ENCODE results near the gene EIF4G3.
"Not testable (repeated sequence)": the region's sequence is repeated elsewhere in the genome, so short reads cannot be mapped to it uniquely, and the experiment has no call there.

Gene EIF4G3

GRCh38 chr1:20868263-20868662, 308.4 kb downstream of the EIF4G3 start:
- DNase-seq = peak; percentile 10

DNA sequence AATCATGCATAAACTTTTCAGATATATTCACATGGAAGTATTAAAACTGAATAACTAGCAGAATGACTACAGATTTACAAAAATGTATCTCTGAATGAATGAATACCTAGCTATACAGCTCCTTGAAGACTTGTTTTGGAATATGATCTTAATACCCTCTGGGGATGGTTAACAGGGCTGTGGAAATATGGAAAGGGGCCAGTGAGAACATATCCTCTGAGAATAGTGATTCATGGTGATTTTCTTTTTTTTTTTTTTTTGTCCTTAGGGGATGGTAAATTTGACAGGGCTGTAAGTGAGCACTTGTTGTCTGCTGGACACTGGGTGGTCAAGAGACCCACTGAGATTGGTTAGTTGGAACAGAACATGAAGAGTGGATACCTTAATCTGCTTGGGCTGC, 308.9 kb downstream of the EIF4G3 start:
- peak; percentile 67 for DNase-seq

DNA sequence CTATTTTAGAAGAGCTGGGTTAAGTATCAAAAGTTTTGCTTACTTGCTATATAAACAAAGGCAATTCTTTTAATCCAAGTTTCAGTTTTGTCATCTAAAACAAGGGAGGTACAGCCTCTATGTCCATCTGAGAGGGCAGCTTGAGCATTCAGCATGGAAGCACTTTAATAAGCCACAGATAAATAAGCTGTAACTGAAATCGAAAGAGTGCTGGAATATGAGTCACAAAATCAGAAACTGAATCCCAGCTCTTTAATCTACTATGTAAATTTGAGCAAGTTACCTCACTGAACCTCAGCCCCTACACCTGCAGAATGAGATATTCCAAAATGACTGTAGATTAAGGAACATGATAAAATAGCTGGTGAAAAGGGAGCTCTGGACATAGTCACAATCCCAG, 309.6 kb downstream of the EIF4G3 start:
- no peak for DNase-seq

GRCh38 chr1:20865001-20865400, 311.7 kb downstream of the EIF4G3 start:
- no peak for DNase-seq

DNA sequence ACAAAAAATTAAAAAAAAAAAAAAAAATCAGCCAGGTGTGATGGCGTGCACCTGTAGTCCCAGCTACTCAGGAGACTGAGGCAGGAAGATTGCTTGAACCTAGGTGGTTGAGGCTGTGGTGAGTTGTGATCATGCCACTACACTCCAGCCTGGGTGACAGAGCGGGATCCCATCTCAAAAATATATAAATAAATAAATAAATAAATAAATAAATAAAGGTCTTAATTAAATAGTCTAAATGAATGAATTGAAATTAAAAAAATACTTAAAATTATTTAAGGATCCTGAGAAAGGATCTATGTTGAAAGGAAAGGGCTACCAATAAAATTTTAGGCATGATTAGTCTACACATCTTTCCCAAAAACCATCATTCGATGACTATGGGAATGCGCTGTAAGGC, 322.2 kb downstream of the EIF4G3 start:
- no peak for DNase-seq

GRCh38 chr1:20851791-20852190, 324.9 kb downstream of the EIF4G3 start:
- not testable (repeated sequence) for DNase-seq

DNA sequence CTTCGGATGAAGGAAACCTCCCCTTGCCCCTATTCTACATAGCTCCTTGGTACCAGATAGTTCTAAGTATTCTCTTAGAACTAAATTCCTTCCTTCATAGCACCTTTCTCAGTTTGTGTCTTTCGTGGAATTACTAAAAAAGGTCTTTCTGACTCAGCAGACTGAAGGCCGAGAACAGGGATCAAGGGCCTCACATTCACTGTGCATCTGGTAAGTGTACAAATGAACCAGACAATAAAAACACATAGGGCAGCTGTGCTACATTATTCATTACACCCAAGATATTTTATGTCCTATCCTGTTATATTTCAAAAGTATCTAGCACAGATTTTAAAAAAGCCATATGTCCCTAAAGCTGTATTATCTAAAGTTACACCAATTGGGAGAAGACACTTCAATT, 326.7 kb downstream of the EIF4G3 start:
- DNase-seq = no peak

- no peak for DNase-seq
Measured at GRCh38 chr1:20849100-20849499, 327.6 kb downstream of the EIF4G3 start.

DNA sequence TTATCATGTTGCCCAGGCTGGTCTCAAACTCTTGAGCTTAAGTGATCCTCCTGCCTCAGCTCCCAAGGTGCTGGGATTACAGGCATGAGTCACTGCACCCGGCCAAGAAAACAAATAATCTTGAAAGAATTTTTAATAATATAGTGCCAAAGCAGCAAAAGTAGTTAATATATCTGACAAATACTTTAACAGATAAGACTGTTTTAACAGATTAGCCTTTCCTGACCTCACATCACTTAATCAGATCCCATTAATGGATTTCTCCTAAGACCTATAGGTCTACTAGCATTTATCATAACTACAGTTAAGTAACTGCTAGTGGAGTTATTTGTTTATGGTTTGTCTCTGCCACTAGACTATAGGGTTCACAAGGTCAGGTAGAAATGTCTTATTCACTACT, 328.5 kb downstream of the EIF4G3 start:
- DNase-seq = peak; percentile 17

- peak; percentile 17 for DNase-seq
Measured at GRCh38 chr1:20847611-20848080, 329.1 kb downstream of the EIF4G3 start.

DNA sequence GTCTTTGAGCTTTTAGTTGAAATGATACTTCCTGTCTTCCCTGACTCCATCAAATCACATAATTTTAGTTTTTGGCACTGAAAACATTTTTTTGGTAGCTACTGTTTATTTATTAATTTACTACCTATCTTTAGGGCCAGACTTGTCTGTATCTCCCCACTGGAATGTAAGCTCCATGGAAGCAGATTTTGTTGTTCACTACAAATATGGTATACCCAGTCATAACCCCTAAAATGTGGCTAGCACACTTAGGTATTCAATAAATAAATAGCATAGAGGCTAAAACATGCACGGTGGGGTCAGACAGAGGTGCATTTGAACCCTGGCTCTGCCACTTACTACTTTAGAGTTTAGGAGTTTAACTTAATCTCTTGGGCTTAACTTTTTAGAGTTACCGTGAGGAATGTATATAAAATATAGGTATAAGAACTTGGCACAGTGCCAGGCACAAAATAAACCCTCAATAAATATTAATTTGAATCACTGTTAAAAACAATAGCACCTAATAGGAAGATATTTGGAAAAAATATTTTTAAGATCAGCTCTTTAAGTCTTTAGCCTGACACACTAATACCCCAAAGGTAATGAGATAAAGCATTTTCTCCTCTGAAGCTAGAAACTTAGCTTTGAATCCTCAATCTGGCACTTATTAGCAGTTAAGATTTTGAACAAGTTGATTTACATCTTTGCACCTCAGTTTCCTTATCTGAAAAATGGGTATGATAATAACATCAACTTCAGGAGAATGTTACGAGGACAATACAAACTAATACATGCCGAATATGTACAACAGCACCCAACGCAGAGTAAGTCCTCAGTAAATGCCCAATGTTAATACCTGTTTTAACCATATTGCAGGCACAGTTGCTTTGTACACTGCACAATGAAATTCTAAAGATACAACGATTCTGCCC, 330.0 kb downstream of the EIF4G3 start:
- DNase-seq = peak; percentile 2

GRCh38 chr1:20840731-20841130, 336.0 kb downstream of the EIF4G3 start:
- no peak for DNase-seq

DNA sequence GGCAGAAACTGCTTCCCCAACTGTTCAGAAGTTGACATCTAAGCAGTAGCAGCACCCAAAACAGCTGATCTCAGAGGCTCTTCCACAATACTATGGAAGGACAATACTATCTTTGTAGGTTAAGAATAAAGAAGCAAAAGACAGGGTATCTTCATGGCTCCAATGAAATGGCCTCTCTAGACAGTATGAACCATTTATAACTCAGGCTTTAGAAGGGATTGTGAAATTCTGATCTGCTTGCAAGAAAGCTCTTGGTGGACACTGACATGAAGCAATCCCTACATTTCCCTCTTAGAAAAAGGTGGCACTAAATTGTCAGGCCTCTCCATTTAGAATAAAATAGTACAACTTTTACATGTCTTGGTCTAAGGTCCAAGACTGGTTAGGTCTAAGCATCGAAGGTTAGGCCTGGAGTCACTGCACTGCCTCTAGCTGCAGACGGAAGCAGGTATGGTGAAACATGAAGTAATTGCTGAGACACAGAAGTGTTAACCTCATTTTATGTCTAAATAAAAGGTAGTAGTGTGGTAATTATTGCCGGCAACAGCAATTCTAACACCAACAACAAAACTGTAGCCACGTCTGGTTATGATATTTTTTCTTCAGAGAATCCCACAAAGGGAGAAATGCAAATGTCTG, 339.0 kb downstream of the EIF4G3 start:
- DNase-seq = no peak

- DNase-seq = no peak
Measured at GRCh38 chr1:20836230-20836629, 340.5 kb downstream of the EIF4G3 start.

- DNase-seq = no peak
Measured at GRCh38 chr1:20834780-20835179, 341.9 kb downstream of the EIF4G3 start.

DNA sequence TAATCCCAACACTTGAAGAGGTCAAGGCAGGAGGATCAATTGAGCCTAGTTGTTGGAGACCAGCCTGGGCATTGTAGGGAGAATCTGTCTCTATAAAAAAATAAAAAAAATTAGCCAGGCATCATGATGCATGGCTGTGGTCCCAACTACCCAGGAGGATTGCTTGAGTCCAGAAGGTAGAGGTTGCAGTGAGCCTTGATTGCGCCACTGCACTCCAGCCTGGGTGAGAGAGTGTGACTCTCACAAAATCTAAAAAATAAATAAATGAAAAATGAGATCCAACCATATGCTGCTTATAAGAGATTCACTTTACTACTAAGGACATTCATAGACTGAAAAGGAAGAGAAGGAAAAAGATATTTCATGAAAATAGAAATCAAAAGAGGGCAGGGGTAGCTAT, 342.5 kb downstream of the EIF4G3 start:
- no peak for DNase-seq

DNA sequence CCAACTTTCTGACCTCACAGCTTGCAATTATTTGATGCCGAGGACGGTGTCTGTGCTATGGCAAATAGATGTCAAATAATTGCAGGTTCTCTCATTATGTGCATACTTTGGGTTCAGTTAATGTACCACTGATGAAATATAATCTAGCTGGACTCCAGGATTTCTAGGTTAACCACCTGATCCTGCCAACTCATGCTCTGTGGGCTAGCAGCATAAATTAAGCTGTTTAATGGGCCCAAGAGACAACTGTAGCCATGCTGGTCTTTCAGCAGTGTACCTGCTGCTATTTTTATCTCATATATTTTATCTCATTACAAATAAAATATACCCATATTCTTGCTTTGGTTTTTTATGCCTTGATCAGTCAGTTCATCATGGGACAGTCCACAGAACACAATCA, 346.3 kb downstream of the EIF4G3 start:
- DNase-seq = no peak

- DNase-seq = no peak
Measured at GRCh38 chr1:20829946-20830345, 346.8 kb downstream of the EIF4G3 start.

DNA sequence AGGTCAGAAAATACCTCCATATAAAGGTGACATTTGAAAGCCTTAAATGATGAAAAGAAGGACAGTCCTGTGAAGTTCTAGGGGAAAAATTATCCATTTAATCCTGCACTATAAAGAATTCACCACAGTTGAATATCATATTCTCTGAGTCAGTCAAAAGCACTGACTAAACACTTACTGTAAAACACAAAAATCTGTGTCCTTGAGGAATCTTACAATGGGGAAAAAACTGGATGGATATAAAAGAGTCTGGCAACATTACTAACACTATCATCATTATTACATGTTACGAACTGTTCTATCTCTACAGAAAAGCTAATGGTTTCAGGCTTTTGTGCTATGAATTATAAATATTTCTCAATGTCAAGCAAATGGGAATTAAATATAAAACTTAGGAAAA, 347.2 kb downstream of the EIF4G3 start:
- DNase-seq = no peak

DNA sequence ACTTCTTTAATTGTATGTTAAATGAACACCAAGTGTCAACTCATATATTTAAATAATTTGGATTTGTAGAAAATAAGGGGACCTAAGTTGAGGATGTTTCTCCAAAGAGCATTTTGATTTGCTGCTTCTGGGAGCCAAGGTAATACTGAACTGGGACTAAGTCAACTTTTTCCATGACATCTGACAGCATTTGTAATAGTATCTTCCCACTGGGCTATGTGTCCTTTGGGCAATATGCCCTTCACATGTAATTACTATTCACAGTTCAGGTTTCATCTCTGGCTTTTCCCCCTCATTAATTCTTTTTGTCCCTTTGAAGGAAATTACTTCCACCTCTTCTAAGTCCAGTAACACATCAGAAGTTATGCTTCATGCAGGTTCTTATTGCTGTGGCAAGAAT, 352.9 kb downstream of the EIF4G3 start:
- no peak for DNase-seq

DNA sequence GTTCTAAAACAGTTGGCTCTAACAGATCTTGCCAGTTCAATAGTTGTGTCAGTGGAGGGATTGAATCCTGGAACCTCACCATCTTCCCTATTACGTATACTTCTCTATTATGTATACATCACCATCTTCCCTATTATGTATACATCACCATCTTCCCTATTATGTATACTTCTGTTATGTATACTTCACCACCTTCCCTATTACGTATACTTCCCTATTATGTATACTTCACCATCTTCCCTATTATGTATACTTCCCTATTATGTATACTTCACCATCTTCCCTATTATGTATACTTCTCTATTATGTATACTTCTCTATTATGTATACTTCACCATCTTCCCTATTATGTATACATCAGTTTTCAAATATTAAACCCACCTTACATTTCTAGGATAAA, 355.2 kb downstream of the EIF4G3 start:
- no peak for DNase-seq

DNA sequence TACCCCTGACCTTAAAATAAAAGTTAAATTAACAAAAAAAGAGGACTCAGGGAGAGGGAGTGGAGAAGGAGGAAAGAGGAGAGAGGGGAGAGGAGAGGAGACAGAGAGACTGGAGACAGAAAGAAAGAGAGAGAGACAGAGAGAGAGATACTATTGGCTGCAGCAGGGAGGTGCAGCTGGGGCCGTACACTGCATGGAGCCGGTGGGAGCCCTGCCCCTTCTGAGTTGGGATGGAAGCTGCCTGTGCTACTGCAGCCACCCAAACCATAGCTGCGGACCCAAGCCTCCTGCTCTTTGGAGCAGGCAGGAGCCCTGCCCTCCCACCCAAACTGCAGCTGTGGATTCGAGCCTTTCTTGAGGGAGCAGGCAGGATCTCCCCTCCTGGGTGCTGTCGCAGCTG, 356.9 kb downstream of the EIF4G3 start:
- no peak for DNase-seq

DNA sequence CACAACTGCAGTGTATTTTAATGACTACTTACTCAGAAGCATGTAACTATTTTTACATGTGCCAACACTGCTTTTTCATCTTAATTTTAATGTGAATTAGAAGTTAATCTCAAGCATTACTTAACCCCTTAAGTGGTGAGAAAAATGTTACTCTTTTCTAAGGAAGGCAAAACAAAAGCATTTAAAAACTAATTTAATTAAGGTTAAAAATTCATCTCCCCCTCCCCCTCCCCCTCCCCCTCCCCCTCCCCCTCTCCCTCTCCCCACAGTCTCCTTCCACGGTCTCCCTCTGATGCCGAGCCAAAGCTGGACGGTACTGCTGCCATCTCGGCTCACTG, 362.2 kb downstream of the EIF4G3 start:
- no peak for DNase-seq

GRCh38 chr1:20811916-20812315, 364.8 kb downstream of the EIF4G3 start:
- no peak for DNase-seq

Measured in fibroblast of skin of back (primary cell).